ENCODE data around the gene SAPCD2.

Gene SAPCD2

DNA sequence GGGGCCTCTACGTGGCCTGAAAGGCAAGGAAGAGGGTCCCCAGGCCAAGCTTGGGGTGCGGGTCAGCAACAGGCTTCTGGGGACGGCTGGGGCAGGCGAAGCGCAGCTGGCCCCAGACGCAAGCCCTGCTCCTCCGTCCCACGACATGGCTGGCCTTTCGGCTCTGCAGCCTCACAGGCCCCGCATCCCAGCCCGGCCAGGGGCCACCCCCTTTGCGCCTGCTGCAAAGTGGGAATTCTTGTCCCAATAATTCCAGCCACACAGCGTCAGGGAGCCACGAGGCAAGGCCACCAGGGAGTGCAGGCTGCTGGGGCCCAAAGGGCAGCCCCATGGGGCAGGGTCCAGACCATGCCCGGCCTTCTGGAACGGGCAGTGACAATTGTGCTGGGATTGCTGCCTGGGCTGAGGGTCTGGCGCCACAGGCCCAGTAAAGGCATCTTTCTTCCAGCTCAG is 15.4 kb downstream of the SAPCD2 start:
- peaks cover 22% of the 10 kb centered on the region for H3K27me3 Mint-ChIP-seq

DNA sequence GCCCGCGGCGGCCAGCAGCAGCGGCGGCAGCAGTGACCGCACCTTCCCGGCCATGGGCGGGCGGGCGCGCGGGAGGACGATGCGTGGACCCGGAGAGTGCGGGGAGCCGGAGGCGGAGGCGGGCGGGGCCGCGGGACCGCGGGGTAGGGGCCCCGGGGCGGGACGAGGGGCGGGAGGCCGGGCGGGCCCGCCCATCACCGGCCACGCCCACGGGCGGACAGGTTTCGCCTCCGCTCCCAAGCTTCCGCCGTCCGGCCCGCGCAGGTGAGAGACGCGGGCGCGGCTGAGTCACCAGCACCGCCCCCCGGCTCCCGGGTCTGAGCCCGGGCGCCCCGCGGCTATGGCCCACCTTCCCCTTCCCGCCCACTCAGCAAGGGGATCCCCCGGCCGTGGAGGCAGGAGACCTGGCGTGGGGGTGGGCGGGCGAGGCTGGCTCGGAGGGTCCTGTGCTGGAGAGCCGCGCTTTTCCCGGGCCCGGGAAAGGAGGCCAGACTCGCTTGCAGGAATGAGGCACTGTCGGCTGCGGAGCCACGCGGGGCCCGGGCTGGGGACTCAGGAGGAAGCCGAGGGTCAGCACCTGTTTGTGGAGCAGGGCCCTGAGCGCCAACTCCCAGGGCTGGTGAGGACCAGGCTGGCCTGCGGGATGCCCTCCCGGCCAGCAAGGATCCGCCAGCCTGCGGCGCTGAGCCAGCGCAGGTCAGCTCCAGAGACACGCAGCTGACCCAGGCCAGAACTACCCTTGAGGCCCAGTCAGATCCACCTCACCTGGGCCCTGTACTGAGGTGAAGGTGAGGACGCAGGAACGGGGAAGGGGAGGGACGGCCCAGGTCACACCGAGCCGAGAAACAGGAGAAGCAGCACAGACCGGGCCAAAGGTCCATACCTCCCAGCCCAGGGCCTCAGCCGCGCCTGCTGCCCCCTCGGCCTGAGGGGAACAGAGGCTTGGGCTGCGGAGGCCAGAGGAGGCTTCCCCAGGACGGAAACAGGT is 16.1 kb downstream of the SAPCD2 start, which contains the start of gene ENTPD2:
Gene ENTPD2, minus strand, starts transcription at position 118 of the 988 bp plus-strand sequence. Its CDS starts 64 bp downstream, at position 54.
- Mint-ChIP-seq H3K9me3 (no peaks in the 10 kb centered on the region), H3K4me3 (no peak within 1 kb of the TSS), H3K36me3 (ENCODE audit: low read depth) (no peaks in the 10 kb centered on the region), H3K27ac (no peak within 1 kb of the TSS), H3K4me1 (ENCODE audit: low read depth) (peaks cover 4% of the 10 kb centered on the region), H3K27me3 (peaks cover 29% of the 10 kb centered on the region)
- peak; percentile 60 for DNase-seq

More for the DNA sequence above, 15.4 kb downstream of the SAPCD2 start:
- Mint-ChIP-seq H3K4me1 (ENCODE audit: low read depth) (no peaks in the 10 kb centered on the region), H3K4me3 (no peak overlapping the region), H3K36me3 (ENCODE audit: low read depth) (no peaks in the 10 kb centered on the region), H3K9me3 (no peaks in the 10 kb centered on the region), H3K27ac (no peak overlapping the region)
- no peak for DNase-seq

DNA sequence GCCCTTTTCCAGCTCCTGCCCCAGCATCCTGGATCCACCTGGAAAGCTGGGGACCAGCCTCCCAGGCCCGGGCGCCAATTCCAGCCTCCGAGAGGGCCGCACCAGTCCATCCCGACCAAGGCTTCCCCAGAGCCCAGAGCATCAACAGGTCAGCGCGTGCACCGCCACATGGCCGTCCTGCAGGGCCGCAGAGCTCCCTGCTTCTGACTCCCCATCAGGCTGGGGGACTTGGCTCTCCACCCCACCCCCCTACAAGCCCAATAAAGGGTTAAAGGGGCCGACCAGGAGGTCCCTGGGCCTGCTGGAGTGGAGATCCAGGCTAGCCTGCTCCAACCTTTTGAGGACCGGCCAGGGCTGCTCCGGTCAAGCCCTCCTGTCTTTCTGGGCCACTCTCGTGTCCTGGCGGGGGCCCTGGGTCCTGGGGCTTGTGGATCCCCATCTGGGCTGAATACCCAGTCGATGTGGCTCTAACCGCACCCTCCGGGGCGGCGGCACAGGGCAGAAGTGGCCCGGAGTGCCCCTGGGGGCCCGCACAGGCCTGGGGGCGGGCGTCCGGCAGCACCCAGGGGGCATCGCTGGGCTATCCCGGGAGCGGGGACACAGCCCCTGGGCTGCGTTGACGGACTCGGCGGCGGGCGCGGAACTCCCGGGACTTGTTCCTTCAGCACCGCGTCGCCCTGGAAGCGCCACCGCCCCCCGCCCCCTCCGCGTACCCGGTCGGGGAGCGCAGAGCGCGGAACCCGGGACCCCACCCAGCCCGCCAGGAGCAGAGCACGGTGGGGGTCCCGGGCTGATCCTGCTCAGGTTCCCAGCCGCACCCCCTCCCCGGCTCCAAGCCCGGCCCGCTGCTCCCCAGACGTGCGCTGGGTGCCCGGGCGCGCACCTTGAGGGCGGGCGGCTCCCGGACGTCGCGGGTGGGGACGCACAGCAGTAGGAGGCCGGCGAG is 17.1 kb downstream of the SAPCD2 start:
- no peak overlapping the region for H3K27ac Mint-ChIP-seq
- H3K4me3 Mint-ChIP-seq = no peak overlapping the region
- no peak for DNase-seq
- H3K9me3 Mint-ChIP-seq = no peaks in the 10 kb centered on the region
- peaks cover 4% of the 10 kb centered on the region for H3K4me1 Mint-ChIP-seq (ENCODE audit: low read depth)
- peaks cover 34% of the 10 kb centered on the region for H3K27me3 Mint-ChIP-seq
- no peaks in the 10 kb centered on the region for H3K36me3 Mint-ChIP-seq (ENCODE audit: low read depth)

- Mint-ChIP-seq H3K36me3 (ENCODE audit: low read depth) (no peaks in the 10 kb centered on the region), H3K27me3 (peaks cover 42% of the 10 kb centered on the region), H3K27ac (no peak overlapping the region), H3K4me3 (no peak overlapping the region), H3K9me3 (no peaks in the 10 kb centered on the region), H3K4me1 (ENCODE audit: low read depth) (peaks cover 4% of the 10 kb centered on the region)
- DNase-seq = no peak
These were observed 18.1 kb downstream of the SAPCD2 start for GRCh38 chr9:137052293-137052692.

DNA sequence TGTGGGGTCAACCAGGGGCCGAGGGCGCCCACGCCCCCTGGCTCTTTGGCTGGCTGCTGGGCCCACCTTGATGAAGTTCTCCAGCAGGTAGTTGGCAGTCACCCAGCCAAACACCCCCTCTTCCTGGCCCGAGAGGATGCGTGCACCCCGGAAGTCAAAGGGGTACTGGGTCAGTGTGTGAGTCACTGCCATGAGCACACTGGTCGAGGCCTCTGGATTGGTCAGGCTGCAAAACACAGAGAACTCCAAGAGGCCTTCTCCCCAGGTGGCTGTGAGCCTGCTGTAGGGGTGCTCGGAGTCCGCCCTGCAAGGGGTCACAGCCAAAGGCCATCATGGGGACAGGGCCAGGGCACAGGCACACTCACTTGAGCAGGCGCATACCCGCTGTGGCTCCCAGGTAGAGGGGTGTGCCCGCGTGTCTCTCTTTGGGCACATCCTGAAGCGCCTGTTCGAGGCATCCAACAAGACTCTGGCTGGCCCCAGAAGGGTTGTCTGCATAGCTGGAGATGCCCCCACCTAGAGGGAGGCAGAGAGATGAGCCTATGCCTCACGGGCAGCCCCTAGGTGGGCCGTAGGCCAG is 19.1 kb downstream of the SAPCD2 start:
- Mint-ChIP-seq H3K27ac (no peak overlapping the region), H3K36me3 (ENCODE audit: low read depth) (no peaks in the 10 kb centered on the region), H3K4me1 (ENCODE audit: low read depth) (peaks cover 7% of the 10 kb centered on the region), H3K4me3 (no peak overlapping the region), H3K9me3 (no peaks in the 10 kb centered on the region), H3K27me3 (peaks cover 52% of the 10 kb centered on the region)
- no peak for DNase-seq

DNA sequence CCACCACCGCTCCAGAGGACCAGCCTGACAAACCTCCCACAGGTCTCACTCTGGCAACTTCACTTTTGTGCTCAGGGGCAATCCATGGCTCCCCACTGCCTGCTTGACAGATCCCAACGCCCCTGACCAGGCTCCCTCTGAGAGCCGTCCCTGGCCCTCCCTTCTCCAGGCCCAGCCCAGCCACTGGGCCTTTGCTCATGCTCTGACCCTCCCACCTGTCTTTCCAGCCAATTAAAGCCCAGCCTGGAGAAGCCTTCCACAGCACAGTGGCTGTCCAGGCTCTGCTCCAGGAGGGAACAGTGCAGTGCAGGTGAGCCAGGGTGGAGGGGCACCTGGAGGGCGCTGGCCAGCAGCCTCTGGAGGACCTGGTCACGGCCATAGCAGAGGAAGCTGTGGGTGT is 19.8 kb downstream of the SAPCD2 start:
- Mint-ChIP-seq H3K36me3 (ENCODE audit: low read depth) (no peaks in the 10 kb centered on the region), H3K27ac (no peak overlapping the region), H3K4me3 (no peak overlapping the region), H3K9me3 (no peaks in the 10 kb centered on the region), H3K4me1 (ENCODE audit: low read depth) (peaks cover 7% of the 10 kb centered on the region), H3K27me3 (peaks cover 52% of the 10 kb centered on the region)
- DNase-seq = no peak

- DNase-seq = peak; percentile 68
- H3K36me3 Mint-ChIP-seq (ENCODE audit: low read depth) = no peaks in the 10 kb centered on the region
- H3K4me1 Mint-ChIP-seq (ENCODE audit: low read depth) = peaks cover 13% of the 10 kb centered on the region
- peaks cover 57% of the 10 kb centered on the region for H3K27me3 Mint-ChIP-seq
- H3K4me3 Mint-ChIP-seq = no peak overlapping the region
- H3K9me3 Mint-ChIP-seq = no peaks in the 10 kb centered on the region
- H3K27ac Mint-ChIP-seq = no peak overlapping the region
These were observed 20.6 kb downstream of the SAPCD2 start for GRCh38 chr9:137049544-137050449.

- H3K27ac Mint-ChIP-seq = no peak overlapping the region
- H3K27me3 Mint-ChIP-seq = peaks cover 66% of the 10 kb centered on the region
- H3K4me3 Mint-ChIP-seq = no peak overlapping the region
- peaks cover 22% of the 10 kb centered on the region for H3K4me1 Mint-ChIP-seq (ENCODE audit: low read depth)
- H3K9me3 Mint-ChIP-seq = no peaks in the 10 kb centered on the region
- DNase-seq = no peak
- H3K36me3 Mint-ChIP-seq (ENCODE audit: low read depth) = no peaks in the 10 kb centered on the region
These were observed 21.5 kb downstream of the SAPCD2 start for GRCh38 chr9:137048655-137049543.

DNA sequence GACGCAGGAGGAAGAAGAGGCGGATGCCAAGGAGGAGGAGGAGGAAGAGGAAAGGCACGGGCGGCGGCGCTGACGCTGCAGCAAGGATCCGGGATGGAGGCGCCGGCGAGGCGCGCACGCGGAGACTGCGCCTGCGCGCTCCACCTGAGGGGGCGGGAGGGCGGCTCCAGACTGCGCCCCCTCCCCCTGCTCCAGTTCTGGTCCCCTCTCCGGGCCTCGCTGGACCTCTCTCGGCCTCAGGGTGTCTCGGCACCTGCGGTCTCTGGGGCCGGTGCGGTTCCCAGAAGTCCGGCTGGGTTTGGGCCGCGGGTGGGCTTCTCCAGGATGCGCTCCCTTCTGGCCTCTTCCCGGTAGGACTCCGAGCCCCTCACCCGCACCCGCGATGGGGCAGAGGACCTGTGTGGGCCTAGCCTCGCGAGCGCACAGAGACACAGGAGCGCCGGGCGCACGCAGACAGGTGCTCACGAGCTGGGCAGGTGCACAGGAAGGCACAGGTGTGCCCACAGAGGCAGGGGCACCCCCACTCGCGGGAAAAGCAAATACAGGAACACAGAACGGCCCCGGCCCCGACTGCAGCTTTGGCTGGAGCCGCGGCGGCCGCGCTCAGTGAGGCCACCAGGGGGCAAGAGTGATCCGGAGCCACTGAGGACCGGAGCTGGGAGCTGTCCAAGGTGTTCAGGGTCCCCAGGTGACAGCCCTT is 24.1 kb downstream of the SAPCD2 start, which contains the start of gene NPDC1:
Gene NPDC1, minus strand, starts transcription at position 90 of the 700 bp plus-strand sequence. CDS start 188 bp downstream, outside the sequence.
- H3K4me3 Mint-ChIP-seq = peak within 1 kb of the TSS; percentile 67
- peaks cover 61% of the 10 kb centered on the region for H3K27me3 Mint-ChIP-seq
- H3K36me3 Mint-ChIP-seq (ENCODE audit: low read depth) = no peaks in the 10 kb centered on the region
- H3K4me1 Mint-ChIP-seq (ENCODE audit: low read depth) = peaks cover 22% of the 10 kb centered on the region
- peak; percentile 88 for DNase-seq
- H3K9me3 Mint-ChIP-seq = no peaks in the 10 kb centered on the region
- H3K27ac Mint-ChIP-seq = no peak within 1 kb of the TSS

DNA sequence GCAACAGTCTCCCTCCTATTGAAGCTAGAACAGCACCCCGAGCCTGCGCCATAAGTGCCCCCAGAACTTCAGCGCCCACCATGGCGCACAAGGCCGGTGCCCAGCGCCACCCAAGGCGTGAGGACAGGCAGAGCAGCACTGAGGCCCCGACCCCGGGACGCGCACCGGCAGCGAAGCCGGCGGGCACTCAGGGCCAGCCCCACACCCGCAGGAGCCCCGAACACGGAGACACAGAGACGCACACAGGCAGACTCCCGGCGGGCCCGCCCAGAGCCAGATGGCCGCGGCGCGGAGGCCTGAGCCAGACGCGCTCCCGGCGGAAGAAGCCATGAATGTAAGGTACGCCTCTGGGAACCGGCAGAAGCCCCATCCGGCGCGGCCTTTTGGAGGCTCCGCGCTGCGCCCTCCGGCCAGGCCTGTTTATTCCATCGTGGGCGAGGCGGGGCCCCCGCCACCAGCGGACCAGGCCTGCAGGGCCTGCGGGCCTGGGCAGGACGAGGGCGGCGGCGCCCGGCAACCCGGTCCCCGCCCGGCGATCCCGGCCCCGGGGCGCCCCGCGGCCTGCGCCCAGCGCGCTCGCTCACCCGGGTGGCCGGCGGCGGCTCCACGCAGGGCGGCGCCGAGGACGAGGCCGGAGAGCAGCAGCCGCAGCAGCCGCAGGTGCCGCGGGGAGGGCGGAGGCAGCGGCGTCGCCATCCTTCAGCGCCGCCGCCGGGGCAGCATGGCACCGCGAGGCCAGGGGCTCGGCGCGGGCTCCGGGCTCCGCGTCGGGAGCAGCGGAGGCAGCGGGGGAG is 24.9 kb downstream of the SAPCD2 start:
- Mint-ChIP-seq H3K36me3 (ENCODE audit: low read depth) (no peaks in the 10 kb centered on the region), H3K9me3 (no peaks in the 10 kb centered on the region), H3K4me3 (peak overlapping the region; percentile 67), H3K4me1 (ENCODE audit: low read depth) (peaks cover 22% of the 10 kb centered on the region), H3K27me3 (peaks cover 57% of the 10 kb centered on the region), H3K27ac (no peak overlapping the region)
- peak; percentile 56 for DNase-seq

DNA sequence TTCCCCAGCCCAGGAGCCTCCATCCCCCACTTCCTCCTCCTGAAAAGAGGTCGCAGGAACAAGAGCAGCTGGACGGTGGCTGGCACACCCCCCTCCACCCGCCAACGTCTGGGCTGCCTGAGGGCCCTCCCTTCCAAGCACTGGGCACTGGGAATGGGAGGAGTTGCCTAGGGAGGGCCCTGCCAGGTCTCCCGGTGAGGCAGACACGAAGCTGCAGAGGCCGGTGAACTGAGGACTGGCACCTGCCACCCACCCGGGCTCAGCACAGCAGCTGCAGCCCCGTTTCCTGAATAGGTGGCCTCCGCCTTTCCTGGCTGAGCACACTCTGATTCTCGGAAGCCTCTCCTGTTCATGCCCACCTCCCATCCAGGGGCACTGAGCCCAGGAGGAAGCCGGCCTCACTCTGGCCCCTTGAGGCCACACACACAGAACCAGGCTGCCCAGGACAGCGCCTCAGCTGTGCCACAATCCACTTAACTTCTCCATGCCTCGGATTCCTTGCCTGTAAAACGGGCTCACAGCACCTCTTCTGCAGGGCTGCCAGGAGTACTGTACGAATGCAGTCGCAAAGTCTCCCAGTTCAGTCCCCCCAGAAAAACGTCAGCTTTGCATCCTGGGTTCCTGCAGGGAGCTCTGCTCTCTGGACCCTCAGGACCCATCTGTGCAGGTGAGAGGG is 25.7 kb downstream of the SAPCD2 start:
- no peak for DNase-seq
- peak overlapping the region; percentile 67 for H3K4me3 Mint-ChIP-seq
- H3K36me3 Mint-ChIP-seq (ENCODE audit: low read depth) = no peaks in the 10 kb centered on the region
- peaks cover 21% of the 10 kb centered on the region for H3K4me1 Mint-ChIP-seq (ENCODE audit: low read depth)
- H3K27ac Mint-ChIP-seq = no peak overlapping the region
- H3K9me3 Mint-ChIP-seq = no peaks in the 10 kb centered on the region
- H3K27me3 Mint-ChIP-seq = peaks cover 49% of the 10 kb centered on the region
